H1 (cell line): Measurements from ENCODE around the gene JAKMIP1. TPM values are rescaled to one million over a fixed set of nuclear protein-coding genes. Genes with fewer than 3 reads are reported as not detected.

Experiments used
- polyA plus RNA-seq, 7 experiments: library from polyadenylated mRNA; depleted of rRNA in 3 of 7; stranded (reverse) in 5 of 7; unstranded in 2 of 7; fragments of >200 nt in 5 of 7; fragments of 200-250 nt in 2 of 7; gene quantifications; 1 replicate in 5 of 7; 2 replicates in 1 of 7; 4 replicates in 1 of 7; pipeline versions ENCODE4 v1.2.1 to v1.2.3, GENCODE V29; 2011 to 2013; ENCODE audit warnings: missing spikeins in 2 of 7, mixed read lengths in 2 of 7
- total RNA-seq: library from RNA; stranded (reverse); fragmentation: NEBNext Ultra II Directional; extraction: Animal tissue kit (Norgen Biotek cat#: 25700); gene quantifications from 2 replicates; pipeline ENCODE4 v1.2.1, GENCODE V29; 2021

JAKMIP1 gene
- total and polyA plus RNA-seq, 2 of the 8 experiments (the other 6 are each of a cell fraction or from before 2014, with no cell fraction given): 2.5 to 4.4 TPM

Other genes with a start within 250 kb of the JAKMIP1 start
- 0.22 and 0.23 TPM in 2 replicates for gene C4orf50, start 182.1 kb downstream of the JAKMIP1 start, total RNA-seq
- 0.08 and 0.16 TPM in 2 replicates for gene C4orf50, start 182.1 kb downstream of the JAKMIP1 start, polyA plus RNA-seq (2011; rRNA removed)
- 29.1 and 34.0 TPM in 2 replicates for gene WFS1, start 69.3 kb upstream of the JAKMIP1 start, total RNA-seq
- 43.1 and 55.7 TPM in 2 replicates for gene WFS1, start 69.3 kb upstream of the JAKMIP1 start, polyA plus RNA-seq (2011; rRNA removed)